ENCODE results near the gene CEACAM19. TPM values are rescaled to one million over a fixed set of nuclear protein-coding genes. Genes with fewer than 3 reads are reported as not detected.
"Not testable (repeated sequence)": the region's sequence is repeated elsewhere in the genome, so short reads cannot be mapped to it uniquely, and the experiment has no call there.

Gene CEACAM19
- total and polyA plus RNA-seq, 2 donors from 2014 or later, result 5.1 to 5.5 TPM

DNA sequence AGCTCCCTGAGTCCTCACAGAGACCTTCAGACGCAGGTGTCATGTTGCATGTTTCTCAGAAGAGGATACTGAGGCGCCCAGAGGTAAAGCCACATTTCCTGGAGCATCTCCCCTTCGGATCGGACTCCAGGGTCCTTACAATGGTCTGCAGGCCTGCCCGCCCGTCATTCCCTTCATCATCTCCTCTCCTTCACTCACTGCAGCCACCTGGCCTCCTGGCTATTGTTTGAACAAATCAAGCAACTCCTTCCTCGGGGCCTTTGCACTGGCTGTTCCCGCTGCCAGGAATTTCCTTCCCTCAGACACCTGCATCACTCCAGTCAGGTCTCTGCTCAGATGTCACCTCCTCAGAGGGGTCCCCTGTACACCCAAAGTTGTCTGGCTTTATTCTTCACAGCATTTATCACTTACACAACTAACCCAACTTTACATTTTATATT lies 48.0 kb downstream of the CEACAM19 start:
- DNase-seq (no peak), FAIRE-seq (no peak)
- H3K27ac ChIP-seq (ENCODE audit: low read depth in 2 of 2, low read length in 2 of 2), result peak overlapping the region; percentile 60 to 91
- intact Hi-C loops (cut with DNase I), result no loop called here
- H3K9me3 ChIP-seq (ENCODE audit: control insufficient read depth in 2 of 3, insufficient read depth in 1 of 3, low read length in 3 of 3), result no peaks in the 10 kb centered on the region
- TF ChIP-seq, protein P1, sequence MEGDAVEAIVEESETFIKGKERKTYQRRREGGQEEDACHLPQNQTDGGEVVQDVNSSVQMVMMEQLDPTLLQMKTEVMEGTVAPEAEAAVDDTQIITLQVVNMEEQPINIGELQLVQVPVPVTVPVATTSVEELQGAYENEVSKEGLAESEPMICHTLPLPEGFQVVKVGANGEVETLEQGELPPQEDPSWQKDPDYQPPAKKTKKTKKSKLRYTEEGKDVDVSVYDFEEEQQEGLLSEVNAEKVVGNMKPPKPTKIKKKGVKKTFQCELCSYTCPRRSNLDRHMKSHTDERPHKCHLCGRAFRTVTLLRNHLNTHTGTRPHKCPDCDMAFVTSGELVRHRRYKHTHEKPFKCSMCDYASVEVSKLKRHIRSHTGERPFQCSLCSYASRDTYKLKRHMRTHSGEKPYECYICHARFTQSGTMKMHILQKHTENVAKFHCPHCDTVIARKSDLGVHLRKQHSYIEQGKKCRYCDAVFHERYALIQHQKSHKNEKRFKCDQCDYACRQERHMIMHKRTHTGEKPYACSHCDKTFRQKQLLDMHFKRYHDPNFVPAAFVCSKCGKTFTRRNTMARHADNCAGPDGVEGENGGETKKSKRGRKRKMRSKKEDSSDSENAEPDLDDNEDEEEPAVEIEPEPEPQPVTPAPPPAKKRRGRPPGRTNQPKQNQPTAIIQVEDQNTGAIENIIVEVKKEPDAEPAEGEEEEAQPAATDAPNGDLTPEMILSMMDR (IDR thresholded peaks at IDR 0.05; ENCODE audit: borderline replicate concordance, extremely low read depth, insufficient read depth), result no peak
- H3K9ac ChIP-seq (ENCODE audit: low read length in 3 of 3), result peak overlapping the region in 1 of 3 donors; percentile 84
- H3K4me3 ChIP-seq (ENCODE audit: low read length in 3 of 3), result peak overlapping the region in 1 of 3 donors; percentile 59
- no peaks in the 10 kb centered on the region for H3K36me3 ChIP-seq (ENCODE audit: control insufficient read depth in 2 of 3, insufficient read depth in 3 of 3, low read length in 3 of 3)
- no peaks in the 10 kb centered on the region for H3K27me3 ChIP-seq (ENCODE audit: control insufficient read depth, insufficient read depth, low read length)
- peaks cover 3 to 20% (median 18%) of the 10 kb centered on the region in 3 donors for H3K4me1 ChIP-seq (ENCODE audit: control insufficient read depth in 2 of 3, insufficient read depth in 2 of 3, low read depth in 1 of 3, low read length in 3 of 3)

DNA sequence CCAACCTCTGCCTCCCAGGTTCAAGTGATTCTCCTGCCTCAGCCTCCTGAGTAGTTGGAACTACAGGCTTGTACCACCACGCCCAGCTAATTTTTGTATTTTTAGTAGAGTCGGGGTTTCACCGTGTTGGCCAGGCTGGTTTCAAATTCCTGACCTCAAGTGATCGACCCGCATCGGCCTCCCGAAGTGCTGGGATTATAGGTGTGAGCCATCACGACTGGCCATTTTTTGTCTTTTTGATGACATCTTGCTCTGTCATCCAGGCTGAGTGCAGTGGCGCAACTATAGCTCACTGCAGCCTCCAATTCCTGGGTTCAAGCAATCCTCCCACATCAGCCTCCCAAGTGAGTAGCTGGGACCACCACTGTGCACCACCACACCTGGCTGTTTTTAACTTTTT lies 49.1 kb downstream of the CEACAM19 start:
- H3K27ac ChIP-seq (ENCODE audit: low read depth in 2 of 2, low read length in 2 of 2); H3K27me3 ChIP-seq (ENCODE audit: control insufficient read depth, insufficient read depth, low read length); H3K9me3 ChIP-seq (ENCODE audit: control insufficient read depth in 2 of 3, insufficient read depth in 1 of 3, low read length in 3 of 3); H3K9ac ChIP-seq (ENCODE audit: low read length in 3 of 3); FAIRE-seq; H3K36me3 ChIP-seq (ENCODE audit: control insufficient read depth in 2 of 3, insufficient read depth in 3 of 3, low read length in 3 of 3); H3K4me3 ChIP-seq (ENCODE audit: low read length in 3 of 3); intact Hi-C loops (cut with DNase I); DNase-seq: not testable (repeated sequence)
- peaks cover 3 to 25% (median 24%) of the 10 kb centered on the region in 3 donors for H3K4me1 ChIP-seq (ENCODE audit: control insufficient read depth in 2 of 3, insufficient read depth in 2 of 3, low read depth in 1 of 3, low read length in 3 of 3)

DNA sequence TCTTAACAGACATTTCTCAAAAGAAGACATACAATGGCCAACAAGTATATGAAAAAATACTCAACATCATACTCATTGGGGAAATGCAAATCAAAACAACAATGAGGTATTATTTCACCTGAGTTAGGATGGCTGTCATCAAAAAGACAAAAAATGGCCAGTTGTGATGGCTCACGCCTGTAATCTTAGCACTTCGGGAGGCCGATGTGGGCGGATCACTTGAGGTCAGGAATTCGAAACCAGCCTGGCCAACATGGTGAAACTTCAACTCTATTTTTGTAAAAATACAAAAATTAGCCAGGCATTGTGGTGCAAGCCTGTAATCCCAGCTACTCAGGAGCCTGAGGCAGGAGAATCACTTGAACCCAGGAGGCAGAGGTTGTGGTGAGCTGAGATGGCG lies 49.7 kb downstream of the CEACAM19 start:
- Histone ChIP-seq H3K9me3 (ENCODE audit: control insufficient read depth in 2 of 3, insufficient read depth in 1 of 3, low read length in 3 of 3) (no peaks in the 10 kb centered on the region), H3K27ac (ENCODE audit: low read depth in 2 of 2, low read length in 2 of 2) (no peak overlapping the region), H3K27me3 (ENCODE audit: control insufficient read depth, insufficient read depth, low read length) (no peaks in the 10 kb centered on the region), H3K4me3 (ENCODE audit: low read length in 3 of 3) (no peak overlapping the region), H3K9ac (ENCODE audit: low read length in 3 of 3) (no peak overlapping the region), H3K36me3 (ENCODE audit: control insufficient read depth in 2 of 3, insufficient read depth in 3 of 3, low read length in 3 of 3) (no peaks in the 10 kb centered on the region), H3K4me1 (ENCODE audit: control insufficient read depth in 2 of 3, insufficient read depth in 2 of 3, low read depth in 1 of 3, low read length in 3 of 3) (peaks cover 3 to 28% (median 26%) of the 10 kb centered on the region in 3 donors)
- no peak for DNase-seq
- FAIRE-seq, result no peak
- TF ChIP-seq, protein P1 (IDR thresholded peaks at IDR 0.05; ENCODE audit: borderline replicate concordance, extremely low read depth, insufficient read depth), result no peak
- intact Hi-C loops (cut with DNase I), result no loop called here

DNA sequence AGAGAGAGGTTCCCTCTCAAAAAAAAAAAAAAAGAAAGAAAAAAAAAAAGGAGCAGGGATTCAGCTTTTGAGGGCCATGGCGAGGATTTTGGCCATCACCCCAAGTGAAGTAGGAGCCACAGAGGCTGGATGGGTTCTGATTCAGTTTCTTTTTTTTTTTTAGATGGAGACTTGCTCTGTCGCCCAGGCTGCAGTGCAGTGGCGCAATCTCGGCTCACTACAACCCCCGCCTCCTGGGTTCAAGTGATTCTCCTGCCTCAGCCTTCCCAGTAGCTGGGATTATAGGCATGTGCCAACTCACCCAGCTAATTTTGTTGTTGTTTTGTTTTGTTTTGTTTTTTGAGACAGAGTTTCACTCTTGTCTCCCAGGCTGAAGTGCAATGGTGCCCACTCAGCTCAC lies 50.1 kb downstream of the CEACAM19 start:
- not testable (repeated sequence) for H3K9ac ChIP-seq (ENCODE audit: low read length in 3 of 3); FAIRE-seq

More for the DNA sequence above, 50.1 kb downstream of the CEACAM19 start:
- H3K9me3 ChIP-seq (ENCODE audit: control insufficient read depth in 2 of 3, insufficient read depth in 1 of 3, low read length in 3 of 3); DNase-seq; intact Hi-C loops (cut with DNase I); H3K4me3 ChIP-seq (ENCODE audit: low read length in 3 of 3); H3K36me3 ChIP-seq (ENCODE audit: control insufficient read depth in 2 of 3, insufficient read depth in 3 of 3, low read length in 3 of 3); H3K27me3 ChIP-seq (ENCODE audit: control insufficient read depth, insufficient read depth, low read length); H3K27ac ChIP-seq (ENCODE audit: low read depth in 2 of 2, low read length in 2 of 2): not testable (repeated sequence)
- peaks cover 3 to 28% (median 26%) of the 10 kb centered on the region in 3 donors for H3K4me1 ChIP-seq (ENCODE audit: control insufficient read depth in 2 of 3, insufficient read depth in 2 of 3, low read depth in 1 of 3, low read length in 3 of 3)
